Neutrophil (primary cell): ENCODE data around the gene RPS19.

ENCODE experiments used
- H3K27ac ChIP-seq: fragments of 200-600 bp; sonication (generic); 2 replicates; pipeline ENCODE4 v1.5.1; 2016; ENCODE audit warnings: mild to moderate bottlenecking, moderate library complexity
- H3K27me3 ChIP-seq: fragments of 200-600 bp; sonication (generic); 2 replicates; pipeline ENCODE4 v1.6.0; 2016; ENCODE audit warnings: mild to moderate bottlenecking
- H3K36me3 ChIP-seq: fragments of 200-600 bp; sonication (generic); 2 replicates; pipeline ENCODE4 v1.5.1; 2017
- H3K4me1 ChIP-seq, 2 experiments: fragments of 200-600 bp in 1 of 2; sonication (generic) in 1 of 2; 1 replicate in 1 of 2; 2 replicates in 1 of 2; pipeline versions ENCODE4 v1.5.1 to v1.6.1; 2013 to 2016; ENCODE audit warnings: low read depth in 1 of 2, low read length in 1 of 2, mild to moderate bottlenecking in 1 of 2, moderate library complexity in 1 of 2; ENCODE audit not compliant: control insufficient read depth in 1 of 2, insufficient read depth in 1 of 2
- H3K4me3 ChIP-seq, 2 experiments: fragments of 200-600 bp in 1 of 2; sonication (generic) in 1 of 2; 1 replicate in 1 of 2; 2 replicates in 1 of 2; pipeline ENCODE4 v1.5.1; 2013 to 2016; ENCODE audit warnings: low read depth in 1 of 2, low read length in 1 of 2, mild to moderate bottlenecking in 1 of 2, moderate library complexity in 1 of 2
- H3K9me3 ChIP-seq: fragments of 200-600 bp; sonication (generic); 2 replicates; pipeline ENCODE4 v1.5.1; 2016
- CTCF ChIP-seq: fragments of 200-600 bp; sonication (generic); IDR thresholded peaks from 2 replicates; pipeline ENCODE4 v1.5.1; 2016; ENCODE audit warnings: antibody characterized with exemption

RPS19 gene

GRCh38 chr19:41843371-41843770 is 16.7 kb upstream of the RPS19 start:
- Histone ChIP-seq H3K4me1 (peaks cover 18 to 19% of the 10 kb centered on the region in 2 experiments), H3K4me3 (no peak overlapping the region), H3K9me3 (no peaks in the 10 kb centered on the region), H3K27ac (no peak overlapping the region), H3K36me3 (no peaks in the 10 kb centered on the region), H3K27me3 (no peaks in the 10 kb centered on the region)
- TF ChIP-seq CTCF = no peak

GRCh38 chr19:41844601-41845000 is 15.5 kb upstream of the RPS19 start, which contains the start of gene LYPD4:
TSS of gene LYPD4 (minus strand) at chr19:41844683. CDS start at chr19:41839285, 5,398 bp downstream.
- Histone ChIP-seq H3K36me3 (no peaks in the 10 kb centered on the region), H3K27me3 (no peaks in the 10 kb centered on the region), H3K4me1 (peaks cover 9% of the 10 kb centered on the region in 2 experiments), H3K9me3 (no peaks in the 10 kb centered on the region), H3K4me3 (no peak within 1 kb of the TSS), H3K27ac (no peak within 1 kb of the TSS)
- TF ChIP-seq CTCF = no peak

- no peaks in the 10 kb centered on the region for H3K9me3 ChIP-seq
- no peaks in the 10 kb centered on the region for H3K36me3 ChIP-seq
- TF ChIP-seq CTCF = no peak
- no peak within 1 kb of the TSS for H3K27ac ChIP-seq
- H3K4me1 ChIP-seq = peaks cover 7 to 8% of the 10 kb centered on the region in 2 experiments
- H3K4me3 ChIP-seq = no peak within 1 kb of the TSS
- H3K27me3 ChIP-seq = no peaks in the 10 kb centered on the region
These were observed 15.2 kb upstream of the RPS19 start, which contains the start of gene DMRTC2 for GRCh38 chr19:41845001-41845050. TSS of gene DMRTC2 (plus strand) at chr19:41845042. CDS start at chr19:41847429, 2,387 bp downstream.

- Histone ChIP-seq H3K27ac (no peak overlapping the region), H3K36me3 (no peaks in the 10 kb centered on the region), H3K9me3 (no peaks in the 10 kb centered on the region), H3K4me3 (no peak overlapping the region), H3K4me1 (peaks cover 4 to 5% of the 10 kb centered on the region in 2 experiments), H3K27me3 (no peaks in the 10 kb centered on the region)
- no peak for TF ChIP-seq CTCF
These were observed 14.9 kb upstream of the RPS19 start for GRCh38 chr19:41845051-41845590.

- Histone ChIP-seq H3K36me3 (no peaks in the 10 kb centered on the region), H3K9me3 (no peaks in the 10 kb centered on the region), H3K27me3 (peaks cover 9% of the 10 kb centered on the region)
These were observed 12.5 kb upstream of the RPS19 start for GRCh38 chr19:41847351-41848105.

More at GRCh38 chr19:41847351-41848105, 12.5 kb upstream of the RPS19 start:
- H3K4me3 ChIP-seq = no peak overlapping the region
- no peak overlapping the region for H3K27ac ChIP-seq
- no peak for TF ChIP-seq CTCF
- H3K4me1 ChIP-seq = no peaks in the 10 kb centered on the region
